Measurements from ENCODE around the gene SORCS3. TPM values are rescaled to one million over a fixed set of nuclear protein-coding genes. Genes with fewer than 3 reads are reported as not detected.

The SORCS3 gene
- total and polyA plus RNA-seq, 10 of the 15 experiments (the other 5 are each of a cell fraction or from before 2014, with no cell fraction given): 0.01 to 0.04 (median 0.02) TPM; not detected in 7

DNA sequence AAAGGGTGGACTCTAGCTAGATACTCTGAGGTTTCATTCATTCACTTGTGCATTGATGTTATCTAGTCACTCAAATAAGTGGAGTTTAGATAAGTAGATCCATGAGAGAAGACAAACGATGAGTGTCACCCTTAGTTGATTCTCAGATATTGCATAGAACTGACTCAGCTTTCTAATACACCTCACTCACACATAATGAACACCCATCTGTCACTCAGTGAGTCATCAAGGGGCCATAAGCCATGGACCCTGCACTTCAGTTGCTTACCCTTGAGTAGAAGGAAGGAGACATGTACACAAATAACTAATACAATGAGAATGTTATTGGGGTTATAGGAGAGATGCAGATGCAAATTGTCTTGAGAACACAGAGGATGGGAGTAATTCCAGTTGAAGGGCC lies 163.8 kb downstream of the SORCS3 start:
- H3K4me2 ChIP-seq (ENCODE audit: control insufficient read depth, insufficient read depth): no peak overlapping the region
- ChIA-PET CTCF (no interaction called here), RAD21 (ENCODE audit: unreplicated experiment) (no interaction called here), POLR2A (no interaction called here), SMC1A (ENCODE audit: uncharacterized antibody, unreplicated experiment) (interaction anchor here (1.6 kb wide), 1 partner anchor 16 kb away, joined by 4 read pairs; no protein-coding TSS in a partner anchor)
- H3K9ac ChIP-seq (ENCODE audit: control insufficient read depth, insufficient read depth, low read length): no peak overlapping the region
- TF ChIP-seq NFIC (IDR thresholded peaks at IDR 0.05; ENCODE audit: low read depth, low read length) (no peak), CREM (IDR thresholded peaks at IDR 0.05; ENCODE audit: low read depth) (no peak)
- no TSS peak for BruUV-seq (replicated peaks)
- no peaks in the 10 kb centered on the region for H3K36me3 ChIP-seq (ENCODE audit: control insufficient read depth in 2 of 2, insufficient read depth in 2 of 2, low read length in 1 of 2)
- WGBS (ENCODE audit: insufficient coverage, insufficient replicate concordance, low lambda C conversion rate, missing lambda C conversion rate): 0% methylated on average over 1 of the region's 1 CpG
- H3K27me3 ChIP-seq (replicated peaks in 1 of 2; ENCODE audit: control insufficient read depth in 2 of 2, insufficient read depth in 2 of 2, low read length in 1 of 2): no peaks in the 10 kb centered on the region
- no peaks in the 10 kb centered on the region for H3K79me2 ChIP-seq (ENCODE audit: control insufficient read depth, insufficient read depth, low read length)
- DNase-seq (ENCODE audit: low read depth, low spot score): no peak
- no peaks in the 10 kb centered on the region for H4K20me1 ChIP-seq (ENCODE audit: control insufficient read depth, insufficient read depth)
- no peak overlapping the region for H3K27ac ChIP-seq (ENCODE audit: control insufficient read depth, insufficient read depth)
- in situ Hi-C loops (cut with MboI): no loop called here
- intact Hi-C loops (cut with micrococcal nuclease; ENCODE audit: unreplicated experiment): no loop called here
- no peak overlapping the region for H3K4me3 ChIP-seq
- ATAC-seq: no peak
- peaks cover 2% of the 10 kb centered on the region for H3K4me1 ChIP-seq (ENCODE audit: control insufficient read depth, insufficient read depth, low read length)
- no peak overlapping the region for H2AFZ ChIP-seq (ENCODE audit: control insufficient read depth, low read depth, low read length)
- no peak for FAIRE-seq
- H3K9me3 ChIP-seq (replicated peaks; ENCODE audit: control insufficient read depth, insufficient read depth, low read length): peaks cover 2% of the 10 kb centered on the region; the same call in 1 of the 3 replicates

DNA sequence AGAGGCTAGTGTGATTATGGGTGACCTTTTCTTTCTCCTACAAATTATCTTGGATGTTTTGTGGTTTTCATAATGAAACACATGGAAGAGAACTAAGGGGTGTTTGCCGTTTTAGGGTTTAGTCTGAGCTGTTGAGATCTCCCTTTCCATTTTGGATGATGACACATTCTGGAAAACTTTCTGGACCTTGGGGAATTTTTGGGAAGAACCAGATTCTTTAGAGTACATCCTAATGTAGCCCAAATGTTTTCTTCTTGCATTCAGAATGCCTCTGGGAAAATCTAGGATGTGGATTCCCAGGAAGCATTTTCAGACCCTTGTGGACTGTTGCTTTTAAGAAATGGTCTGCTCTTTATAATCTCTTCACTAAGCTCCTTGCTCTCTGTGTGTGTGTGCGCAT lies 165.7 kb downstream of the SORCS3 start:
- 50% methylated on average over 2 of the region's 2 CpGs for WGBS (ENCODE audit: insufficient coverage, insufficient replicate concordance, low lambda C conversion rate, missing lambda C conversion rate)
- Histone ChIP-seq H3K4me3 (no peak overlapping the region), H3K4me1 (ENCODE audit: control insufficient read depth, insufficient read depth, low read length) (peaks cover 2% of the 10 kb centered on the region), H3K4me2 (ENCODE audit: control insufficient read depth, insufficient read depth) (no peak overlapping the region), H3K9me3 (replicated peaks; ENCODE audit: control insufficient read depth, insufficient read depth, low read length) (peaks cover 2% of the 10 kb centered on the region; the same call in 1 of the 3 replicates), H4K20me1 (ENCODE audit: control insufficient read depth, insufficient read depth) (no peaks in the 10 kb centered on the region), H3K9ac (ENCODE audit: control insufficient read depth, insufficient read depth, low read length) (no peak overlapping the region), H3K79me2 (ENCODE audit: control insufficient read depth, insufficient read depth, low read length) (no peaks in the 10 kb centered on the region), H3K27me3 (replicated peaks in 1 of 2; ENCODE audit: control insufficient read depth in 2 of 2, insufficient read depth in 2 of 2, low read length in 1 of 2) (no peaks in the 10 kb centered on the region), H3K36me3 (ENCODE audit: control insufficient read depth in 2 of 2, insufficient read depth in 2 of 2, low read length in 1 of 2) (no peaks in the 10 kb centered on the region), H2AFZ (ENCODE audit: control insufficient read depth, low read depth, low read length) (no peak overlapping the region), H3K27ac (ENCODE audit: control insufficient read depth, insufficient read depth) (no peak overlapping the region)
- RAD21 ChIA-PET (ENCODE audit: unreplicated experiment): no interaction called here
- BruUV-seq (replicated peaks): no TSS peak
- ATAC-seq: no peak
- in situ Hi-C loops (cut with MboI) (no loop called here), intact Hi-C loops (cut with micrococcal nuclease; ENCODE audit: unreplicated experiment) (no loop called here)
- SMC1A ChIA-PET (ENCODE audit: uncharacterized antibody, unreplicated experiment): no interaction called here
- CTCF ChIA-PET: no interaction called here
- no peak for DNase-seq (ENCODE audit: low read depth, low spot score)
- TF ChIP-seq RAD21 (IDR thresholded peaks at IDR 0.05; ENCODE audit: insufficient read depth, low read depth, low read length) (no peak), TCF7 (IDR thresholded peaks at IDR 0.05; ENCODE audit: borderline replicate concordance) (no peak), SMAD5 (IDR thresholded peaks at IDR 0.05; ENCODE audit: low read depth) (no peak), SREBF2 (IDR thresholded peaks at IDR 0.05; ENCODE audit: low read length) (no peak), IKZF1 (conservative IDR thresholded peaks at IDR 0.05) (no peak)
- FAIRE-seq: no peak
- POLR2A ChIA-PET: no interaction called here

Measured in GM12878 (cell line).